Measurements from ENCODE around the gene ZNF772. TPM values are rescaled to one million over a fixed set of nuclear protein-coding genes. Genes with fewer than 3 reads are reported as not detected.
"Not testable (repeated sequence)": the region's sequence is repeated elsewhere in the genome, so short reads cannot be mapped to it uniquely, and the experiment has no call there.

ZNF772 gene
- total and polyA plus RNA-seq, 4 experiments from 2014 or later, result 2.0 to 17.4 (median 7.8) TPM

DNA sequence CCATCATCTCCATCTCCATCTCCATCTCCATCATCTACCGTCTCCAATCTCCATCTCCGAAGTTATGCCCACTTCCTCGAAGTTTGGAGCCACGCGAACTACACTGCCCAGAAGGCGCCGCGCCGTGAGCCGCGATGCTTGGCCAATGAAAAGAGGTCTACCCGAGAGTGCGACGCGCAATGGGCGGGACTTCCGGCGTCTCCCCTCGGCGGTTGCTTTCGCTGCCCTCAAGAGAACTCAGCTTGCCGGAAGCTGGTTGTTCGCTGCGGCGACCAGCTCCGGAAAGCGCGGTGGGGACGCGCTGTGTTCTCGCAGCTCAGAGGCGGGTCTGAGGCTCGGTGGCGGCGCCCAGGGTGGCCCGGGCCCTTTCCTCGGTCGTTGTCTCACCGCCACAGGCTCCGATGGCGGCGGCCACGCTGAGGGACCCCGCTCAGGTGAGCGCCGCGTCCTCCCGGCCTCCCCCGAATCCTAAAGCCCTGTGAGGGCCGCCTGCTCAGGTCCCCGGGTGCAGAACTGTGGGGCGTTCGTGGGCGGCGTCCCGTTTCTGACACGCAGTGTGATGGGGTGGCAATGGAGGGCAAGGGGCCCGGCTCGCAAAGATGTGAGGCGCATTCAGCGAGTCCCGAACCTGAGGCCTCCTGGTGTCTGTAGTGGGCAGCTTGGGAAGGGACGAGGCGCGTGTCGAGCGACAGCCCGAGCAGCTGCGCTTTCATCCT lies 22.5 kb upstream of the ZNF772 start, which contains the start of gene ZNF773:
ZNF773 (plus strand) TSS at position 259 of the 716 bp plus-strand sequence; CDS start at position 402, 143 bp downstream.
- H3K4me3 Mint-ChIP-seq, result peak within 1 kb of the TSS; percentile 65 to 88 (median 82)
- H3K4me1 ChIP-seq (ENCODE audit: insufficient read depth, low read length); H3K27me3 ChIP-seq (ENCODE audit: insufficient read depth, low read length); H3K9me3 ChIP-seq (ENCODE audit: control insufficient read depth in 1 of 2, low read length in 2 of 2); H3K27me3 Mint-ChIP-seq; H3K36me3 ChIP-seq (ENCODE audit: insufficient read depth, low read length): not testable (repeated sequence)
- POLR2A ChIA-PET (ENCODE audit: partially characterized antibody), result interaction anchor here (0.9 to 1.1 kb wide), 7 partner anchors 12 to 651 kb away, joined by 3 to 6 read pairs (median 3); partner anchors contain the start of genes ZNF329, ZNF419, ZNF749 and ZNF772
- peaks cover 56% of the 10 kb centered on the region in 2 donors for H3K36me3 Mint-ChIP-seq
- peaks cover 6 to 73% (median 65%) of the 10 kb centered on the region in 8 donors for H3K9me3 Mint-ChIP-seq
- CTCF ChIA-PET (ENCODE audit: partially characterized antibody), result interaction anchor here (1.0 kb wide), 1 partner anchor 13 kb away, joined by 3 read pairs; no protein-coding TSS in a partner anchor
- DNase-seq, result peak; percentile 92 to 96 (median 96)
- H3K4me3 ChIP-seq (ENCODE audit: low read length in 2 of 2), result peak within 1 kb of the TSS; percentile 39 to 45
- H3K27ac ChIP-seq (ENCODE audit: low read depth, low read length), result peak within 1 kb of the TSS; percentile 60
- peaks cover 20 to 34% (median 23%) of the 10 kb centered on the region in 4 donors for H3K4me1 Mint-ChIP-seq
- peak within 1 kb of the TSS; percentile 61 to 94 (median 89) for H3K27ac Mint-ChIP-seq
- intact Hi-C loops (cut with micrococcal nuclease), result loop anchor here (1.0 kb wide), 4 partner anchors 13 to 65 kb away; partner anchors contain the start of genes ZNF419, ZNF549, ZNF550 and ZNF749

GRCh38 chr19:57499332-57499679 lies 21.9 kb upstream of the ZNF772 start:
- ChIA-PET POLR2A (ENCODE audit: partially characterized antibody) (interaction anchor here (0.9 to 1.0 kb wide), 6 partner anchors 12 to 651 kb away, joined by 3 to 4 read pairs (median 3); partner anchors contain the start of genes ZNF329, ZNF419 and ZNF772), CTCF (ENCODE audit: partially characterized antibody) (interaction anchor here (1.0 kb wide), 1 partner anchor 13 kb away, joined by 3 read pairs; no protein-coding TSS in a partner anchor)
- not testable (repeated sequence) for H3K27me3 ChIP-seq (ENCODE audit: insufficient read depth, low read length); H3K4me1 ChIP-seq (ENCODE audit: insufficient read depth, low read length); DNase-seq; H3K27ac ChIP-seq (ENCODE audit: low read depth, low read length); H3K36me3 ChIP-seq (ENCODE audit: insufficient read depth, low read length); H3K9me3 ChIP-seq (ENCODE audit: control insufficient read depth in 1 of 2, low read length in 2 of 2); H3K27me3 Mint-ChIP-seq
- H3K4me3 ChIP-seq (ENCODE audit: low read length in 2 of 2), result peak overlapping the region in 1 of 2 donors; percentile 2
- Mint-ChIP-seq H3K4me1 (peaks cover 20 to 34% (median 23%) of the 10 kb centered on the region in 4 donors), H3K36me3 (peaks cover 57 to 58% of the 10 kb centered on the region in 2 donors), H3K27ac (peak overlapping the region; percentile 61 to 94 (median 87)), H3K9me3 (peaks cover 6 to 74% (median 69%) of the 10 kb centered on the region in 8 donors), H3K4me3 (peak overlapping the region; percentile 18 to 88 (median 80))
- intact Hi-C loops (cut with micrococcal nuclease), result loop anchor here (1.0 kb wide), 4 partner anchors 12 to 64 kb away; partner anchors contain the start of genes ZNF419, ZNF549, ZNF550 and ZNF749

DNA sequence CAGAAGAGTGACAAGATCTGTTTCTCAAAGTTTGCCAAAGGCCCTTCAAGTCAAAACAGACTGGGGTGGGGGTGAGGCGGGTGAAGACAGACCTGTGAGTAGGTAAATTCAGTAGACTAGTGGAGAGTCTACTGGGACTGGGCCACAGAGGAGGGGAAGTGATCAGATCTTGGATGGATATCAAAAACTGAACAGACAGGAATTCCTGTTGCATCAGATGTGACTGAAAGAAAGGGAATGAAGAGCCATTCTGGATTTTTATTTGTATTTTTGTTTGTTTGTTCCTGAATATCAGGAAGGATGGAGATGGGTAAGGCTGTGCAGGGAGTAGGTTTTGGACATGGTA lies 10.9 kb upstream of the ZNF772 start:
- DNase-seq; CTCF ChIA-PET (ENCODE audit: partially characterized antibody); H3K27ac ChIP-seq (ENCODE audit: low read depth, low read length); H3K4me3 ChIP-seq (ENCODE audit: low read length in 2 of 2); H3K27me3 Mint-ChIP-seq; H3K9me3 ChIP-seq (ENCODE audit: control insufficient read depth in 1 of 2, low read length in 2 of 2); H3K27me3 ChIP-seq (ENCODE audit: insufficient read depth, low read length): not testable (repeated sequence)
- peaks cover 48 to 54% of the 10 kb centered on the region in 2 donors for H3K36me3 Mint-ChIP-seq
- intact Hi-C loops (cut with micrococcal nuclease), result loop anchor here (5.0 kb wide), 1 partner anchor 194 kb away; the partner anchor contains the start of gene ZNF551
- H3K4me3 Mint-ChIP-seq, result peak overlapping the region; percentile 75 to 88 (median 80)
- H3K27ac Mint-ChIP-seq, result peak overlapping the region in 5 of 7 donors; percentile 16 to 86 (median 83)
- Histone ChIP-seq H3K4me1 (ENCODE audit: insufficient read depth, low read length) (peaks cover 12% of the 10 kb centered on the region), H3K36me3 (ENCODE audit: insufficient read depth, low read length) (peaks cover 16% of the 10 kb centered on the region)
- POLR2A ChIA-PET (ENCODE audit: partially characterized antibody), result interaction anchor here (1.1 kb wide), 2 partner anchors 193 to 327 kb away, joined by 3 to 4 read pairs; partner anchors contain the start of genes ZNF551 and ZNF552
- peaks cover 2 to 55% (median 41%) of the 10 kb centered on the region in 8 donors for H3K9me3 Mint-ChIP-seq
- peaks cover 10 to 20% (median 15%) of the 10 kb centered on the region in 4 donors for H3K4me1 Mint-ChIP-seq

GRCh38 chr19:57487477-57488298 lies 10.3 kb upstream of the ZNF772 start, which contains the start of gene ZNF419:
Gene ZNF419 (plus strand): TSS chr19:57487750. CDS start chr19:57487951, 201 bp downstream.
- H3K4me3 ChIP-seq (ENCODE audit: low read length in 2 of 2), result peak within 1 kb of the TSS in 1 of 2 donors; percentile 73
- CTCF ChIA-PET (ENCODE audit: partially characterized antibody), result interaction anchor here (1.0 kb wide), 1 partner anchor 9 kb away, joined by 3 read pairs; no protein-coding TSS in a partner anchor
- H3K27me3 Mint-ChIP-seq; H3K9me3 ChIP-seq (ENCODE audit: control insufficient read depth in 1 of 2, low read length in 2 of 2); H3K27me3 ChIP-seq (ENCODE audit: insufficient read depth, low read length): not testable (repeated sequence)
- Mint-ChIP-seq H3K9me3 (peaks cover 2 to 50% (median 35%) of the 10 kb centered on the region in 8 donors), H3K27ac (peak within 1 kb of the TSS; percentile 63 to 91 (median 86)), H3K4me3 (peak within 1 kb of the TSS; percentile 75 to 89 (median 81)), H3K4me1 (peaks cover 10 to 20% (median 15%) of the 10 kb centered on the region in 4 donors), H3K36me3 (peaks cover 42 to 48% of the 10 kb centered on the region in 2 donors)
- POLR2A ChIA-PET (ENCODE audit: partially characterized antibody), result interaction anchor here (0.7 to 1.3 kb wide), 10 partner anchors 10 to 695 kb away, joined by 3 to 4 read pairs (median 4); partner anchors contain the start of genes ZNF274, ZNF549, ZNF551 and ZNF552
- peaks cover 12% of the 10 kb centered on the region for H3K4me1 ChIP-seq (ENCODE audit: insufficient read depth, low read length)
- peaks cover 15% of the 10 kb centered on the region for H3K36me3 ChIP-seq (ENCODE audit: insufficient read depth, low read length)
- intact Hi-C loops (cut with micrococcal nuclease), result loop anchor here (1.0 to 5.0 kb wide), 6 partner anchors 10 to 195 kb away; partner anchors contain the start of genes ZNF17, ZNF550, ZNF551 and ZNF749
- DNase-seq, result peak; percentile 90 to 94 (median 93)
- H3K27ac ChIP-seq (ENCODE audit: low read depth, low read length), result peak within 1 kb of the TSS; percentile 65

DNA sequence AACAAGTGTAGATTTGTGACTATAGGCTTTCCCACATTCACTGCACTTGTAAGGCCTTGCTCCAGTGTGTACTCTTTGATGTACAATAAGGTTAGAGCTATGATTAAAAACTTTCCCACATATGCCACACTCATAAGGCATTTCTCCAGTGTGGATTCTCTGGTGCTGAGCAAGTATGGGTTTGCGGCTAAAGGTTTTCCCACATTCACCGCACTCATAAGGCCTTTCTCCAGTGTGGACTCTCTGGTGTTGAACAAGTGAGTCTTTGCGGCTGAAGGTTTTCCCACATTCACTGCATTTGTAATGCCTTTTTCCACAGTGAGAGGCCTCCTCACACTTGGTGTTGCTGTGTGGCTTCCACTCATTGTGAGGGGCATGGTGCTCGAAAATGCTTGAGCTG lies 3.7 kb downstream of the ZNF772 start:
- no peak overlapping the region for H3K27ac ChIP-seq (ENCODE audit: low read depth, low read length)
- POLR2A ChIA-PET (ENCODE audit: partially characterized antibody), result no interaction called here
- peaks cover 8% of the 10 kb centered on the region for H3K4me1 ChIP-seq (ENCODE audit: insufficient read depth, low read length)
- intact Hi-C loops (cut with micrococcal nuclease), result no loop called here
- no peak for DNase-seq
- no peaks in the 10 kb centered on the region for H3K27me3 ChIP-seq (ENCODE audit: insufficient read depth, low read length)
- peaks cover 4 to 99% (median 92%) of the 10 kb centered on the region in 8 donors for H3K9me3 Mint-ChIP-seq
- peaks cover 12 to 67% of the 10 kb centered on the region in 2 donors for H3K9me3 ChIP-seq (ENCODE audit: control insufficient read depth in 1 of 2, low read length in 2 of 2)
- peaks cover 72 to 84% of the 10 kb centered on the region in 2 donors for H3K36me3 Mint-ChIP-seq
- no peaks in the 10 kb centered on the region for H3K27me3 Mint-ChIP-seq
- peaks cover 4 to 19% (median 14%) of the 10 kb centered on the region in 4 donors for H3K4me1 Mint-ChIP-seq
- peaks cover 8% of the 10 kb centered on the region for H3K36me3 ChIP-seq (ENCODE audit: insufficient read depth, low read length)
- H3K4me3 ChIP-seq (ENCODE audit: low read length in 2 of 2), result no peak overlapping the region
- H3K4me3 Mint-ChIP-seq, result no peak overlapping the region
- H3K27ac Mint-ChIP-seq, result no peak overlapping the region
- CTCF ChIA-PET (ENCODE audit: partially characterized antibody), result no interaction called here

DNA sequence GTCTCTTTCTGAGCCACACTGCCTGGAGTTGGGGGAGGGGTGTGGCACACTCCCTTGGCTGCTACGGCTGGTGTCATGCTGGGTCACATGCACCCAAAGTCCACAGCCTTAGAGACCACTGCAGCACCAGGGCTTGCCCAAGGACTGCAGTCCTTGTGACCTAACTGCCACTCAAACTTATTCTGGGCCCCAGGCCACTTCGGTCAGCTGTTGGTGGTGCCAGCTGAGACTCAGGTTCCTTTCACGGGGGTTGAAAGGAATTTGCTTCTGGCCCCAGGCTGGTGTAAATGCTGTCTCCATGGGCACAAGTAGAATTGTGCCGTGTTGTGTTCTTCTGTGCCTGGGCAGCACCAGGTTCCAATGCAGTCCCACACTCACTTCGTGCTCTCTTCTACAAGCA lies 10.9 kb downstream of the ZNF772 start:
- peaks cover 0 to 92% (median 72%) of the 10 kb centered on the region in 8 donors for H3K9me3 Mint-ChIP-seq
- peaks cover 23 to 51% of the 10 kb centered on the region in 2 donors for H3K36me3 Mint-ChIP-seq

More for the DNA sequence above, 10.9 kb downstream of the ZNF772 start:
- no peak for DNase-seq
- CTCF ChIA-PET (ENCODE audit: partially characterized antibody), result no interaction called here
- Mint-ChIP-seq H3K27ac (no peak overlapping the region), H3K4me1 (no peaks in the 10 kb centered on the region), H3K27me3 (no peaks in the 10 kb centered on the region), H3K4me3 (no peak overlapping the region)
- Histone ChIP-seq H3K9me3 (ENCODE audit: control insufficient read depth in 1 of 2, low read length in 2 of 2) (peaks cover 0 to 20% of the 10 kb centered on the region in 2 donors), H3K4me1 (ENCODE audit: insufficient read depth, low read length) (no peaks in the 10 kb centered on the region), H3K27me3 (ENCODE audit: insufficient read depth, low read length) (no peaks in the 10 kb centered on the region), H3K36me3 (ENCODE audit: insufficient read depth, low read length) (no peaks in the 10 kb centered on the region), H3K27ac (ENCODE audit: low read depth, low read length) (no peak overlapping the region), H3K4me3 (ENCODE audit: low read length in 2 of 2) (no peak overlapping the region)
- POLR2A ChIA-PET (ENCODE audit: partially characterized antibody), result no interaction called here
- intact Hi-C loops (cut with micrococcal nuclease), result no loop called here

Data from CD4-positive, alpha-beta memory T cell (primary cell).